Activated CD4-positive, alpha-beta T cell treated with anti-CD3 and anti-CD28 coated beads, Interleukin-2, amount 10 ng/mL, durations not matched to agents 7 days and 5 days (primary cell): ENCODE results near the gene CDCA4. TPM values are rescaled to one million over a fixed set of nuclear protein-coding genes. Genes with fewer than 3 reads are reported as not detected.

Experiments
- CTCF ChIA-PET: fragments of 350-600 bp; sonication (Branson Sonifier 250); formaldehyde crosslinking; loops from one replicate; lab custom pipeline; 2021; ENCODE audit warnings: antibody characterized with exemption; lab: Charles Lee
- POLR2A ChIA-PET: fragments of 350-600 bp; sonication (Branson Sonifier 250); formaldehyde crosslinking; loops from one replicate; lab custom pipeline; 2021; ENCODE audit warnings: antibody characterized with exemption; lab: Charles Lee
- DNase-seq: peaks from one replicate; pipeline ENCODE4 v3.0.0-alpha.2; 2020
- H3K27ac Mint-ChIP-seq: one replicate; pipeline ENCODE4 v1.8.0; 2021; ENCODE audit warnings: mild to moderate bottlenecking, moderate library complexity, mixed read lengths
- H3K27me3 Mint-ChIP-seq: one replicate; pipeline ENCODE4 v1.8.0; 2021; ENCODE audit warnings: mixed read lengths
- H3K36me3 Mint-ChIP-seq: one replicate; pipeline ENCODE4 v1.8.0; 2021; ENCODE audit warnings: low read depth, mixed read lengths
- H3K4me1 Mint-ChIP-seq: one replicate; pipeline ENCODE4 v1.8.0; 2021; ENCODE audit warnings: mixed read lengths
- H3K4me3 Mint-ChIP-seq: one replicate; pipeline ENCODE4 v1.8.0; 2021; ENCODE audit warnings: mild to moderate bottlenecking, moderate library complexity, mixed read lengths
- H3K9me3 Mint-ChIP-seq: one replicate; pipeline ENCODE4 v1.8.0; 2021; ENCODE audit warnings: mixed read lengths
- total RNA-seq, 2 experiments: library from RNA; stranded (reverse); gene quantifications; one replicate each; pipeline ENCODE4 v1.2.3, GENCODE V29; 2021

Gene CDCA4
- total RNA-seq, result 10 to 100 TPM; 53.0 to 56.6 TPM

DNA sequence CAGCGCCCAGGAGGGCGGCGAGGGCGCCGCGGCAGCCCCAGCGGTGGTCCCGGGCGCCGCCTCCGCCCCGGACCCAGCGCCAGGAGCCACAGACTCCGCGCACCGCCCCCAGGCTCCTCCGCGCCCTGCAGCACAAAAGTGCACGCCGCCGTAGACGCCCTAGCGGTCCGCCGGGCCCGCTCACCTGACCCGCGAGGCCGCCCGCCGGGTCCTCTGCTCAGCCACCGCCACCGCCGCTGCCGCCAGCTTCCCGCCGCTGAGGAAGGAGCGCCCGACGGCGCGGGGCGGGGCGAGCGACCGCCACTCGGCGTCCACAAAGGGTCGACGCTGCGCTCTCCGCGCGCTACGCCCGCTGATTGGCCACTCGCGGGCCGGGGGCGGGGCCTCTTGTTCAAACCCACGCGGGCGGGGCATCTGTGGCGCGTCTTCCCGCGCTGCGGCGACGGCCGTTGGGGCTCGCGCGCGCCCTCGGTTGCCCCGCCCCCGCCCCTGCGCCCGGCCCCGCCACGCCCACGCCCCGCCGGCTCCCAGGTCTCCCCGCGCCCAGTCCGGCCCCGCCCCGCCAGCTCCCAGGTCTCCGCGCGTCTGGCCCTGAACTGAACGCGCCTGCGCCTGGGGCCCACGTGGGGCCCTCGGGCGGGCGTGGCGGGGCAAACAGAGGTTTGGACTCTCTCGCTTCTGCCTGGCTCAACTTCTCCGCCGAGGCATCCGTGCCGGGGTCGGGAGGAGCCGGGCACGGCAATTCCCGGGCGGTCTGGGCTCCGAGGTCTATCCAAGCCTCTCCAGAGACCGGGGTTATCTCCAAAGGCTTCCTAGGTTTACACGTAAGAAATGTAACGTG is at the start of gene CDCA4:
TSS of gene CDCA4 (minus strand) at position 269 of the 841 bp plus-strand sequence. CDS start 9,154 bp downstream, outside the sequence.
- peak within 1 kb of the TSS; percentile 94 for H3K4me3 Mint-ChIP-seq
- peak; percentile 97 for DNase-seq
- H3K27ac Mint-ChIP-seq, result peak within 1 kb of the TSS; percentile 94
- H3K9me3 Mint-ChIP-seq, result no peaks in the 10 kb centered on the region
- H3K36me3 Mint-ChIP-seq, result peaks cover 36% of the 10 kb centered on the region
- peaks cover 69% of the 10 kb centered on the region for H3K4me1 Mint-ChIP-seq
- ChIA-PET CTCF (interaction anchor here (0.9 to 4.5 kb wide), 6 partner anchors 10 to 40 kb away, joined by 3 to 26 read pairs (median 4); no protein-coding TSS in a partner anchor), POLR2A (interaction anchor here (0.6 to 0.7 kb wide), 2 partner anchors 229 to 268 kb away, joined by 3 read pairs; partner anchors contain the start of gene SIVA1)
- no peaks in the 10 kb centered on the region for H3K27me3 Mint-ChIP-seq

DNA sequence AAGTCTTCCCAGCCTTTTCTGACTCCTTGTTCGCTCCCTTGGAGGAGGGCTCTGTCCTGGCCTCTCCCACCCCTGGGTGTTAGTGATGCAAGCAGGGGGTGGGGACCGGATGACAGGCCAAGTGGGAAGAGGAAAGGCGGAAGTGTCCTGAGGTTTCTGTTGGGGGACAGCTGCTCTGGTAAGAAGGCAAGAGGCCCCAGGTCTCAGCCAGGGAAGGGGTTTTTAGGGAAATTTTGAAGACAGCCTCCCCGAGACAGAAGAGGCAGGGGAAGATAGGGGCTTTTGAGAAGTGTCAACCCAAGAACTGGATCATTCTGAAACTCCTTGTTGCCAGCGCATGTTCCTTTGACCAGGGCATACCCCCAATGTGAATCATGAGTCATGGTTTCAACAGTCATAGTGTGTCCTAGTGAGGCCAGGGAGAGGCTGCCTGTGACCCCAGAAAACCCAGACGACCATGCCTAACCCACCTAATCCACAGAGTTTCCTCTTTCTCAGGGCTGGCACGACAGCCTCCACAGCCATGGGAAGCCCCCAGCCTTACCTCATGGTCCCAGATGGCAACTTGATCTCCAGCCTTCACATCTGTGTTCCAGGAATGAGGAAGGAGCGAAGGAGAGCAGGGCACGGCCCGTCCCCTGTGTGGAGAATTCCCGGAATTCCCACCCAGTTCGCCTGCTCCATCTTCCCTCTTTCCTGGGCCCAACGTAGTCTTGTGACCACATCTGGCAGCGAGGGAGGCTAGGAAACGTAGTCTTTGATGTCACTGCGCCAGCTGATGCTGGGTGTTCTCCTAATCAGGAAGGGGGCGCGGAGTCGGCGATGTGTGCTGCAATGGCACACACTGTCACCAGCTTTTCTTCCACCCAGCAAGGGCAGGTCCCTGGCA is 49.2 kb upstream of the CDCA4 start:
- Mint-ChIP-seq H3K4me3 (no peak overlapping the region), H3K27me3 (peaks cover 7% of the 10 kb centered on the region), H3K27ac (peak overlapping the region; percentile 16), H3K9me3 (no peaks in the 10 kb centered on the region), H3K36me3 (peaks cover 2% of the 10 kb centered on the region), H3K4me1 (peaks cover 50% of the 10 kb centered on the region)
- POLR2A ChIA-PET, result no interaction called here
- CTCF ChIA-PET, result interaction anchor here (7.6 kb wide), 1 partner anchor 17 kb away, joined by 50 read pairs; no protein-coding TSS in a partner anchor
- no peak for DNase-seq

GRCh38 chr14:105069522-105069870 is 48.6 kb upstream of the CDCA4 start:
- H3K4me1 Mint-ChIP-seq, result peaks cover 53% of the 10 kb centered on the region
- peak overlapping the region; percentile 46 for H3K27ac Mint-ChIP-seq
- H3K27me3 Mint-ChIP-seq, result peaks cover 7% of the 10 kb centered on the region
- H3K9me3 Mint-ChIP-seq, result no peaks in the 10 kb centered on the region
- POLR2A ChIA-PET, result no interaction called here
- no peak for DNase-seq
- peaks cover 7% of the 10 kb centered on the region for H3K36me3 Mint-ChIP-seq
- H3K4me3 Mint-ChIP-seq, result no peak overlapping the region
- CTCF ChIA-PET, result no interaction called here

- ChIA-PET POLR2A (no interaction called here), CTCF (no interaction called here)
- H3K4me3 Mint-ChIP-seq, result no peak overlapping the region
- H3K27me3 Mint-ChIP-seq, result peaks cover 7% of the 10 kb centered on the region
- H3K36me3 Mint-ChIP-seq, result peaks cover 11% of the 10 kb centered on the region
- peaks cover 59% of the 10 kb centered on the region for H3K4me1 Mint-ChIP-seq
- DNase-seq, result no peak
- peak overlapping the region; percentile 13 for H3K27ac Mint-ChIP-seq
- no peaks in the 10 kb centered on the region for H3K9me3 Mint-ChIP-seq
These were observed 47.9 kb upstream of the CDCA4 start for GRCh38 chr14:105068818-105069217.

DNA sequence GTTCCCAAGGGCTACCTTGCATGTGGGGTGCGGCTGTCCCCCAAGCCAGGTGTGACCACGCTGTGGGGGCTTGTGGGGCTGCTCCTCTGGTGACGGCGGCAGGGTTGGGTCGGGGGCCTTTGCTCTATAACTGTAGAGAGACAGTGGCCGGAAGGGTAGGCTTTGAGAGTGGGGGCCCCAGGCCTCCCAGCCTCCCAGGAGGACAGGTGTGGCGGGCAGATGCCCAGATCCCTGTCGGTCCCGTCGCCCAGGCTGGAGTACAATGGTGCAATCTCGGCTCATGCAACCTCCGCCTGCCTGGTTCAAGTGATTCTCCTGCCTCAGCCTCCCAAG is 47.1 kb upstream of the CDCA4 start:
- POLR2A ChIA-PET, result no interaction called here
- no peak overlapping the region for H3K4me3 Mint-ChIP-seq
- peaks cover 7% of the 10 kb centered on the region for H3K27me3 Mint-ChIP-seq
- CTCF ChIA-PET, result interaction anchor here (0.7 to 1.7 kb wide), 2 partner anchors 22 to 43 kb away, joined by 3 to 4 read pairs; no protein-coding TSS in a partner anchor
- DNase-seq, result no peak
- H3K27ac Mint-ChIP-seq, result peak overlapping the region; percentile 94
- H3K36me3 Mint-ChIP-seq, result peaks cover 11% of the 10 kb centered on the region
- H3K9me3 Mint-ChIP-seq, result no peaks in the 10 kb centered on the region
- peaks cover 64% of the 10 kb centered on the region for H3K4me1 Mint-ChIP-seq

DNA sequence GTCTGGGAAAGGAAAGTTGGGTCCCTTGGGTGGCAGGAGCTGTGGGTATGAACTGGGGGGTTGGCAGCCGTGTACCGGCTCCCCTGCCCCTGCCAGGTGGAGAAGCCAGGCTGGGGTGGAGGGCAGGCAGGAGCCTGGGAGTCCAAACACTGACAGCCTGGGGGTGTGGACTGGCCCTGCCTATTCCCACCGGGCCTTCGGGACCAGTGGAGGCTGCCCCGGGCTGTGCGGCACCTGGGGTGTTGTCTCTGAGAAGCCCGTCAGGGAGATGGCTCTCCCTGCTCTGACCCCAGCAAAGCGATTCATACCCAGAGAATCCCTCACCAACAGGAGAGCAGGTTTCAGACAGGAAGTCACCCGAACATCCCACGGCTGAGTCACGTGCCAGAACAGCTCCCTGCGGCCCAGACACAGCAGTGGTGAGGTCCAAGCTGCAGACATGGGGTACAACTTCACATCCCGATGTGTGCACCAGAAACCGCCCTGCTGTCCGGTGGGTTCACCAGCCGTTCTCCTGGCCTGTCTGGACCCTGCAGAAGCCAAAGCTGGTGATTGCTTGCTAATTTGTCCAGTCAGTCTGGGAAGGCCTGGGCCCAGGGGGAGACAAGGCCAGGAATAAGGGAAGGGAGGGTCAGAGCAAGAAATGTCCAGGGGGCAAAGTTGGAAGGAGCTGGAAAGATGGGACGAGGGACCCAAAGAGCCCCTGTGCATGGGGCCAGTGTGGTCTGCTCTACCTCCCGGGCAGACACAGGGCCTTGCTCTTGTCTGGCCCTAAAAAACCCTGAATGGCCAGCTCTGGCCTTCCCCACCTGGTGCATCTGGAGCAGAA is 46.5 kb upstream of the CDCA4 start:
- CTCF ChIA-PET, result interaction anchor here (0.7 to 4.0 kb wide), 6 partner anchors 8 to 42 kb away, joined by 3 to 22 read pairs (median 4); no protein-coding TSS in a partner anchor
- POLR2A ChIA-PET, result no interaction called here
- H3K4me1 Mint-ChIP-seq, result peaks cover 67% of the 10 kb centered on the region
- DNase-seq, result peak; percentile 64
- no peaks in the 10 kb centered on the region for H3K9me3 Mint-ChIP-seq
- peak overlapping the region; percentile 94 for H3K27ac Mint-ChIP-seq
- peaks cover 7% of the 10 kb centered on the region for H3K27me3 Mint-ChIP-seq
- peak overlapping the region; percentile 11 for H3K4me3 Mint-ChIP-seq
- H3K36me3 Mint-ChIP-seq, result peaks cover 12% of the 10 kb centered on the region

GRCh38 chr14:105066240-105067071 is 45.6 kb upstream of the CDCA4 start:
- H3K4me1 Mint-ChIP-seq, result peaks cover 72% of the 10 kb centered on the region
- H3K9me3 Mint-ChIP-seq, result no peaks in the 10 kb centered on the region
- ChIA-PET POLR2A (no interaction called here), CTCF (interaction anchor here (0.7 to 4.0 kb wide), 9 partner anchors 7 to 42 kb away, joined by 3 to 22 read pairs (median 7); no protein-coding TSS in a partner anchor)
- H3K4me3 Mint-ChIP-seq, result peak overlapping the region; percentile 80
- no peak for DNase-seq
- peak overlapping the region; percentile 94 for H3K27ac Mint-ChIP-seq
- H3K36me3 Mint-ChIP-seq, result peaks cover 18% of the 10 kb centered on the region
- H3K27me3 Mint-ChIP-seq, result peaks cover under 1% of the 10 kb centered on the region

DNA sequence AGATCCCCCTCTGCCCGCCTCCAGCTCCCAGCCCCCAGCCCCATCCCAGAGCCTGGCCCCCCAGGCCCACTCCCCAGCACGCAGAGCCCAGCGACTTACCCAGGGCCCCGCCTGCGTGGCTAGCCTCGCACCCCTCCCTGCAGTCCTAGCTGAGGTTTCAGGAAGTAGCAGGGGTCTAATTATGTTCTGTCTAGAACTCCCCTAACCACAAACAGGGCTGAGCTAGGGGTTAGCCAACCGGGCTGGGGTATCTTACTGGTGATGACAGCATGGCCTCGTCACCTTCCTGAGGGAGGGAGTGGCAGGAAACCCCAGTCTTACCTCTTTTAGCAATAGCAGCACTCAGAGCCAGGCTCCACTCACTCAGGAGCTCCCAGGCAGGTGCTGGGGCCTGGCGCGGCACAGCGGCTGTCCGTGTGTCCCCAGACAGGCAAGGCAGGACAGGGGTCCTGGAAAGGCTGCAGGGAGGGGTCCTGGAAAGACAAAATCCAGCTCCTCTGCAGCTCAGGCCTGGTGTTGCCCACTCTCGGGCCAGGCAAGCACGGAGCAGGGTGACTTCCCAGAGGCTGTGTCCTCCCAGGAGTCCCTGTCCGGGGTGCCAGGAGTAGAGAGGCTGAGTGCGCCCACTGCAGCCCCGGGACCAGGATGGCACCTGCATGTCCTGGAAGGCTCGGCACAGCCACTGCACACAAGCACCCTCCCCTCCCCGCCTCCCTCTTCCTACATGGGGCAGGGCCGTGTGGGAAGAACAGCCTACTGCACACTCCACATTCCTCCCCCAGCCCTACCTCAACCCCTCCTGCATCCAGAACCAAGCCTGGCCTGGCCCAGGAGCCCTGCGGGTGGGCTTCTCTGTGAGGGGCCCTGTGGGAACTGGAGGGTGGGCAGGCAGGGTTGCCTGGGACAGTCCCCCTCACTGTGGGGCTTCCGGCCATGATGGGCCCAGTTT is 44.7 kb upstream of the CDCA4 start, which contains the start of gene GPR132:
TSS of gene GPR132 (minus strand) at position 151 of the 949 bp plus-strand sequence. CDS start 10,010 bp downstream, outside the sequence.
- peaks cover 18% of the 10 kb centered on the region for H3K36me3 Mint-ChIP-seq
- peak within 1 kb of the TSS; percentile 80 for H3K4me3 Mint-ChIP-seq
- peak; percentile 97 for DNase-seq
- no peaks in the 10 kb centered on the region for H3K27me3 Mint-ChIP-seq
- peaks cover 73% of the 10 kb centered on the region for H3K4me1 Mint-ChIP-seq
- no peaks in the 10 kb centered on the region for H3K9me3 Mint-ChIP-seq
- ChIA-PET CTCF (interaction anchor here (0.7 to 4.0 kb wide), 8 partner anchors 9 to 132 kb away, joined by 3 to 22 read pairs (median 7); no protein-coding TSS in a partner anchor), POLR2A (interaction anchor here (1.2 kb wide), 1 partner anchor 8 kb away, joined by 6 read pairs; no protein-coding TSS in a partner anchor)
- H3K27ac Mint-ChIP-seq, result peak within 1 kb of the TSS; percentile 94

GRCh38 chr14:105064721-105065143 is 43.8 kb upstream of the CDCA4 start:
- Mint-ChIP-seq H3K36me3 (peaks cover 18% of the 10 kb centered on the region), H3K27ac (peak overlapping the region; percentile 94), H3K27me3 (no peaks in the 10 kb centered on the region), H3K4me1 (peaks cover 73% of the 10 kb centered on the region), H3K9me3 (no peaks in the 10 kb centered on the region), H3K4me3 (peak overlapping the region; percentile 80)
- ChIA-PET CTCF (interaction anchor here (0.9 to 4.0 kb wide), 5 partner anchors 10 to 90 kb away, joined by 3 to 22 read pairs (median 9); no protein-coding TSS in a partner anchor), POLR2A (interaction anchor here (1.2 kb wide), 1 partner anchor 9 kb away, joined by 6 read pairs; no protein-coding TSS in a partner anchor)
- peak; percentile 31 for DNase-seq

DNA sequence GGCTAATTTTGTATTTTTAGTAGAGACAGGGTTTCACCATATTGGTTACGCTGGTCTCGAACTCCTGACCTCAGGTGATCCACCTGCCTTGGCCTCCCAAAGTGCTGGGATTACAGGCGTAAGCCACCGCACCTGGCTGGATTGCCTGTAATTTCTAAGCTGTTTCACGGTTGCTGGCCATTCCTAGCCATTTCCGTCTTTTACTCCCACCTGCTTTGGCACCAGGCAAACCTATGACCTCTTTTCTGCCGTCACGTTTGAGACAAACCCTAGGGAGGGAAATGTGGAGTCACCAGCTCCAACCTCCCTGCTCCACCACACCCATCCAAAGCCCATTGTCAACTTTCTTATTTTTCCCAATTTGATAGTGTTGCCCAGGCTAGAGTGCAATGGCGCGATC is 43.1 kb upstream of the CDCA4 start:
- POLR2A ChIA-PET, result interaction anchor here (1.2 kb wide), 1 partner anchor 10 kb away, joined by 6 read pairs; no protein-coding TSS in a partner anchor
- H3K36me3 Mint-ChIP-seq, result peaks cover 24% of the 10 kb centered on the region

More for the DNA sequence above, 43.1 kb upstream of the CDCA4 start:
- Mint-ChIP-seq H3K4me3 (peak overlapping the region; percentile 80), H3K9me3 (no peaks in the 10 kb centered on the region), H3K27ac (peak overlapping the region; percentile 94), H3K27me3 (no peaks in the 10 kb centered on the region), H3K4me1 (peaks cover 76% of the 10 kb centered on the region)
- no peak for DNase-seq
- CTCF ChIA-PET, result interaction anchor here (4.0 kb wide), 1 partner anchor 19 kb away, joined by 22 read pairs; no protein-coding TSS in a partner anchor
